Naive thymus-derived CD4-positive, alpha-beta T cell (primary cell): ENCODE data around the gene FNDC7. TPM values are rescaled to one million over a fixed set of nuclear protein-coding genes. Genes with fewer than 3 reads are reported as not detected.
"Not testable (repeated sequence)": the region's sequence is repeated elsewhere in the genome, so short reads cannot be mapped to it uniquely, and the experiment has no call there.

Experiments
- ATAC-seq: fragments of 150-1000 bp; cut with Tn5 transposase; 2 replicates; pipeline ENCODE4 v1.10.0; 2021; ENCODE audit warnings: mild to moderate bottlenecking, moderate library complexity
- CTCF ChIA-PET: fragments of 350-600 bp; sonication (Branson Sonifier 250); formaldehyde crosslinking; loops from one replicate; lab custom pipeline; 2021; ENCODE audit warnings: antibody characterized with exemption; lab: Charles Lee
- POLR2A ChIA-PET: fragments of 350-600 bp; sonication (Branson Sonifier 250); formaldehyde crosslinking; loops from one replicate; lab custom pipeline; 2021; ENCODE audit warnings: antibody characterized with exemption, inconsistent platforms; lab: Charles Lee
- DNase-seq, 9 donors: peaks; one replicate each; pipeline versions ENCODE4 v3.0.0 to v3.0.0-alpha.2; 2020 to 2022; ENCODE audit warnings: mixed read lengths in 1 of 9
- H3K27ac ChIP-seq: one replicate; pipeline ENCODE4 v1.7.0; 2013; ENCODE audit warnings: mild to moderate bottlenecking, low read depth, low read length, moderate library complexity
- H3K27me3 ChIP-seq, 2 donors: one replicate each; pipeline ENCODE4 v1.7.0; 2013; ENCODE audit warnings: low read length in 2 of 2, mild to moderate bottlenecking in 2 of 2, moderate library complexity in 2 of 2; ENCODE audit not compliant: control insufficient read depth in 2 of 2, insufficient read depth in 2 of 2
- H3K36me3 ChIP-seq, 3 experiments: 1 replicate in 2 of 3; 2 replicates in 1 of 3; pipeline ENCODE4 v1.7.0; 2013; ENCODE audit warnings: low read length in 3 of 3, mild to moderate bottlenecking in 3 of 3, moderate library complexity in 1 of 3; ENCODE audit not compliant: insufficient read depth in 3 of 3, control insufficient read depth in 2 of 3
- H3K4me1 ChIP-seq, 2 donors: one replicate each; pipeline ENCODE4 v1.7.0; 2013; ENCODE audit warnings: low read length in 2 of 2, mild to moderate bottlenecking in 2 of 2, moderate library complexity in 1 of 2; ENCODE audit not compliant: control insufficient read depth in 2 of 2, insufficient read depth in 2 of 2
- H3K4me3 ChIP-seq: 2 replicates; pipeline ENCODE4 v1.7.0; 2013; ENCODE audit warnings: mild to moderate bottlenecking, low read length
- H3K9me3 ChIP-seq, 3 experiments: 1 replicate in 2 of 3; 2 replicates in 1 of 3; pipeline ENCODE4 v1.7.0; 2013; ENCODE audit warnings: low read length in 3 of 3; ENCODE audit not compliant: control insufficient read depth in 2 of 3
- H3K27ac Mint-ChIP-seq, 9 donors: one replicate each; pipeline ENCODE4 v1.8.0; 2020 to 2022; ENCODE audit warnings: mixed read lengths in 9 of 9, mild to moderate bottlenecking in 8 of 9, moderate library complexity in 5 of 9, inconsistent platforms in 2 of 9
- H3K27me3 Mint-ChIP-seq, 5 donors: one replicate each; pipeline ENCODE4 v1.8.0; 2021 to 2022; ENCODE audit warnings: mixed read lengths in 5 of 5, mild to moderate bottlenecking in 1 of 5
- H3K36me3 Mint-ChIP-seq, 5 donors: one replicate each; pipeline ENCODE4 v1.8.0; 2020 to 2022; ENCODE audit warnings: mixed read lengths in 5 of 5, mild to moderate bottlenecking in 3 of 5, inconsistent platforms in 1 of 5
- H3K4me1 Mint-ChIP-seq, 7 donors: one replicate each; pipeline ENCODE4 v1.8.0; 2020 to 2022; ENCODE audit warnings: mixed read lengths in 7 of 7, mild to moderate bottlenecking in 3 of 7, inconsistent platforms in 1 of 7
- H3K4me3 Mint-ChIP-seq, 10 donors: one replicate each; pipeline ENCODE4 v1.8.0; 2020 to 2022; ENCODE audit warnings: mild to moderate bottlenecking in 10 of 10, mixed read lengths in 10 of 10, moderate library complexity in 6 of 10, inconsistent platforms in 2 of 10
- H3K9me3 Mint-ChIP-seq, 11 donors: one replicate each; pipeline ENCODE4 v1.8.0; 2020 to 2022; ENCODE audit warnings: mixed read lengths in 11 of 11, mild to moderate bottlenecking in 4 of 11, inconsistent platforms in 1 of 11, moderate library complexity in 1 of 11
- intact Hi-C, 2 donors: fragments of 100-400 bp; cut with micrococcal nuclease; formaldehyde crosslinking; loops; one replicate each; pipeline ENCODE4 v1.15.1; 2023
- polyA plus RNA-seq, 2 donors: library from polyadenylated mRNA; unstranded; fragments of 300-500 nt; fragmentation: Illumina TruSeq; gene quantifications; one replicate each; pipeline ENCODE4 v1.2.3, GENCODE V29; 2021
- total RNA-seq, 6 experiments: library from RNA in 5 of 6; stranded (reverse) in 5 of 6; gene quantifications; 1 replicate in 5 of 6; 2 replicates in 1 of 6; pipeline ENCODE4 v1.2.3 and lab custom pipeline; 2021 to 2026

The FNDC7 gene
- total RNA-seq (under 1 TPM in 2 of 5 experiments, not detected in 3; 0.13 to 0.22 TPM), polyA plus RNA-seq (not detected), total RNA-seq (lab: John Stamatoyannopoulos, UW) (not detected)

GRCh38 chr1:108712606-108713150, at the start of gene FNDC7:
Gene FNDC7 (plus strand): TSS chr1:108712908. CDS start chr1:108712934, 26 bp downstream.
- Mint-ChIP-seq H3K9me3 (peaks cover 0 to 2% (median 0%) of the 10 kb centered on the region in 11 donors), H3K27ac (peak within 1 kb of the TSS in 1 of 9 donors; percentile 19), H3K27me3 (peaks cover 0 to 28% (median 4%) of the 10 kb centered on the region in 5 donors), H3K36me3 (no peaks in the 10 kb centered on the region), H3K4me3 (no peak within 1 kb of the TSS), H3K4me1 (peaks cover 5 to 18% (median 14%) of the 10 kb centered on the region in 7 donors)
- peaks cover 4% of the 10 kb centered on the region in 2 donors for H3K4me1 ChIP-seq
- ChIA-PET POLR2A (no interaction called here), CTCF (no interaction called here)
- intact Hi-C loops, result no loop called here
- no peaks in the 10 kb centered on the region for H3K9me3 ChIP-seq
- ATAC-seq (no peak), DNase-seq (no peak)
- H3K36me3 ChIP-seq, result no peaks in the 10 kb centered on the region
- H3K27ac ChIP-seq, result no peak within 1 kb of the TSS
- no peak within 1 kb of the TSS for H3K4me3 ChIP-seq
- H3K27me3 ChIP-seq, result no peaks in the 10 kb centered on the region

- DNase-seq, result no peak
- peak overlapping the region; percentile 4 to 97 (median 93) for H3K27ac Mint-ChIP-seq
- intact Hi-C loops, result no loop called here
- H3K4me3 Mint-ChIP-seq, result peak overlapping the region in 8 of 10 donors; percentile 2 to 89 (median 45)
- H3K27ac ChIP-seq, result no peak overlapping the region
- H3K27me3 ChIP-seq, result no peaks in the 10 kb centered on the region
- no peaks in the 10 kb centered on the region for H3K9me3 Mint-ChIP-seq
- CTCF ChIA-PET, result interaction anchor here (1.4 kb wide), 1 partner anchor 18 kb away, joined by 5 read pairs; no protein-coding TSS in a partner anchor
- peaks cover 7 to 9% of the 10 kb centered on the region in 2 donors for H3K4me1 ChIP-seq
- no peaks in the 10 kb centered on the region for H3K27me3 Mint-ChIP-seq
- H3K36me3 ChIP-seq, result no peaks in the 10 kb centered on the region
- no peaks in the 10 kb centered on the region for H3K9me3 ChIP-seq
- peaks cover 11 to 39% (median 31%) of the 10 kb centered on the region in 7 donors for H3K4me1 Mint-ChIP-seq
- no peak overlapping the region for H3K4me3 ChIP-seq
- POLR2A ChIA-PET, result interaction anchor here (1.1 to 8.4 kb wide), 5 partner anchors 9 to 30 kb away, joined by 3 to 236 read pairs (median 40); partner anchors contain the start of gene PRPF38B
- ATAC-seq, result no peak
- peaks cover 0 to 5% (median 2%) of the 10 kb centered on the region in 5 donors for H3K36me3 Mint-ChIP-seq
Measured at GRCh38 chr1:108663074-108663473, 49.6 kb upstream of the FNDC7 start.

- DNase-seq (no peak), ATAC-seq (no peak)
- H3K27ac Mint-ChIP-seq, result peak overlapping the region in 1 of 9 donors; percentile 40
- ChIA-PET CTCF (no interaction called here), POLR2A (interaction anchor here (1.7 to 2.1 kb wide), 3 partner anchors 8 to 28 kb away, joined by 4 to 10 read pairs (median 9); partner anchors contain the start of gene PRPF38B)
- H3K27ac ChIP-seq, result no peak overlapping the region
- peaks cover 7 to 9% of the 10 kb centered on the region in 2 donors for H3K4me1 ChIP-seq
- H3K9me3 Mint-ChIP-seq, result no peaks in the 10 kb centered on the region
- no peaks in the 10 kb centered on the region for H3K36me3 ChIP-seq
- intact Hi-C loops, result no loop called here
- no peak overlapping the region for H3K4me3 ChIP-seq
- no peak overlapping the region for H3K4me3 Mint-ChIP-seq
- H3K27me3 Mint-ChIP-seq, result peaks cover 0 to 3% (median 0%) of the 10 kb centered on the region in 5 donors
- no peaks in the 10 kb centered on the region for H3K27me3 ChIP-seq
- H3K4me1 Mint-ChIP-seq, result peaks cover 10 to 35% (median 28%) of the 10 kb centered on the region in 7 donors
- H3K9me3 ChIP-seq, result no peaks in the 10 kb centered on the region
- peaks cover 0 to 5% (median 2%) of the 10 kb centered on the region in 5 donors for H3K36me3 Mint-ChIP-seq
Measured at GRCh38 chr1:108664481-108664880, 48.2 kb upstream of the FNDC7 start.

GRCh38 chr1:108665067-108665466, 47.6 kb upstream of the FNDC7 start:
- H3K27me3 Mint-ChIP-seq, result peaks cover 0 to 3% (median 0%) of the 10 kb centered on the region in 5 donors
- no peak overlapping the region for H3K4me3 Mint-ChIP-seq
- intact Hi-C loops, result no loop called here
- ChIA-PET POLR2A (interaction anchor here (0.7 to 2.1 kb wide), 4 partner anchors 9 to 450 kb away, joined by 3 to 10 read pairs (median 6); partner anchors contain the start of gene PRPF38B), CTCF (no interaction called here)
- H3K27me3 ChIP-seq, result no peaks in the 10 kb centered on the region
- H3K4me1 Mint-ChIP-seq, result peaks cover 7 to 29% (median 22%) of the 10 kb centered on the region in 7 donors
- no peaks in the 10 kb centered on the region for H3K9me3 ChIP-seq
- DNase-seq (no peak), ATAC-seq (no peak)
- no peaks in the 10 kb centered on the region for H3K36me3 ChIP-seq
- no peak overlapping the region for H3K4me3 ChIP-seq
- H3K9me3 Mint-ChIP-seq, result no peaks in the 10 kb centered on the region
- peak overlapping the region in 1 of 9 donors; percentile 40 for H3K27ac Mint-ChIP-seq
- H3K4me1 ChIP-seq, result peaks cover 7 to 9% of the 10 kb centered on the region in 2 donors
- H3K27ac ChIP-seq, result no peak overlapping the region
- peaks cover 0 to 5% (median 0%) of the 10 kb centered on the region in 5 donors for H3K36me3 Mint-ChIP-seq

GRCh38 chr1:108665771-108666170, 46.9 kb upstream of the FNDC7 start:
- no peak for ATAC-seq
- H3K9me3 Mint-ChIP-seq, result no peaks in the 10 kb centered on the region
- ChIA-PET POLR2A (interaction anchor here (0.7 to 2.1 kb wide), 4 partner anchors 9 to 449 kb away, joined by 3 to 10 read pairs (median 6); partner anchors contain the start of gene PRPF38B), CTCF (no interaction called here)
- intact Hi-C loops, result no loop called here
- no peak overlapping the region for H3K4me3 ChIP-seq
- H3K36me3 Mint-ChIP-seq, result peaks cover 0 to 5% (median 0%) of the 10 kb centered on the region in 5 donors
- H3K4me3 Mint-ChIP-seq, result no peak overlapping the region
- H3K4me1 Mint-ChIP-seq, result peaks cover 4 to 25% (median 18%) of the 10 kb centered on the region in 7 donors
- no peak for DNase-seq
- H3K27ac Mint-ChIP-seq, result no peak overlapping the region
- peaks cover 7 to 9% of the 10 kb centered on the region in 2 donors for H3K4me1 ChIP-seq
- no peaks in the 10 kb centered on the region for H3K27me3 ChIP-seq
- H3K27me3 Mint-ChIP-seq, result peaks cover 0 to 3% (median 0%) of the 10 kb centered on the region in 5 donors
- no peaks in the 10 kb centered on the region for H3K36me3 ChIP-seq
- H3K9me3 ChIP-seq, result no peaks in the 10 kb centered on the region
- no peak overlapping the region for H3K27ac ChIP-seq

- CTCF ChIA-PET, DNase-seq: not testable (repeated sequence)
- POLR2A ChIA-PET, result interaction anchor here (1.2 to 2.1 kb wide), 2 partner anchors 25 kb away, joined by 4 to 9 read pairs; partner anchors contain the start of gene PRPF38B
Measured at GRCh38 chr1:108667422-108667821, 45.3 kb upstream of the FNDC7 start.

More at GRCh38 chr1:108667422-108667821, 45.3 kb upstream of the FNDC7 start:
- H3K36me3 Mint-ChIP-seq, H3K4me3 ChIP-seq, H3K9me3 ChIP-seq, H3K9me3 Mint-ChIP-seq, intact Hi-C loops, H3K27ac Mint-ChIP-seq, H3K27ac ChIP-seq, H3K27me3 ChIP-seq, H3K4me3 Mint-ChIP-seq, ATAC-seq, H3K27me3 Mint-ChIP-seq, H3K36me3 ChIP-seq, H3K4me1 ChIP-seq: not testable (repeated sequence)
- peaks cover 0 to 20% (median 10%) of the 10 kb centered on the region in 7 donors for H3K4me1 Mint-ChIP-seq
